Loucy (cell line): ENCODE results near the gene FGGY.

ENCODE experiments used
- H2AFZ ChIP-seq: fragments of 200-600 bp; sonication (generic); 2 replicates; pipeline ENCODE4 v1.6.0; 2016; ENCODE audit warnings: antibody characterized with exemption, mild to moderate bottlenecking, low read length, moderate library complexity
- H3F3A ChIP-seq: fragments of 200-600 bp; 2 replicates; pipeline ENCODE4 v1.6.0; 2016; ENCODE audit warnings: antibody characterized with exemption, low read depth, mild to moderate bottlenecking
- H3K27me3 ChIP-seq: fragments of 200-600 bp; sonication (generic); 2 replicates; pipeline ENCODE4 v1.6.1; 2014; ENCODE audit warnings: low read length, mild to moderate bottlenecking; ENCODE audit not compliant: insufficient read depth, poor library complexity, severe bottlenecking
- H3K36me3 ChIP-seq: fragments of 200-600 bp; sonication (generic); 2 replicates; pipeline ENCODE4 v1.6.1; 2016; ENCODE audit warnings: low read length; ENCODE audit not compliant: insufficient read depth
- H3K4me1 ChIP-seq: fragments of 200-600 bp; sonication (generic); 2 replicates; pipeline ENCODE4 v1.5.1; 2014; ENCODE audit warnings: low read length, mild to moderate bottlenecking; ENCODE audit not compliant: insufficient read depth, poor library complexity, severe bottlenecking
- H3K4me2 ChIP-seq: fragments of 200-600 bp; sonication (generic); 2 replicates; pipeline ENCODE4 v1.6.0; 2014; ENCODE audit warnings: antibody characterized with exemption, low read length, low read depth, mild to moderate bottlenecking; ENCODE audit not compliant: poor library complexity, severe bottlenecking
- H3K4me3 ChIP-seq: fragments of 200-600 bp; sonication (generic); 2 replicates; pipeline ENCODE4 v1.5.1; 2014; ENCODE audit warnings: low read length, mild to moderate bottlenecking, mixed read lengths; ENCODE audit not compliant: poor library complexity, severe bottlenecking
- H3K79me2 ChIP-seq: fragments of 200-600 bp; sonication (generic); 2 replicates; pipeline ENCODE4 v1.6.1; 2014; ENCODE audit warnings: low read length; ENCODE audit not compliant: insufficient read depth
- H3K9ac ChIP-seq: fragments of 200-600 bp; sonication (generic); 2 replicates; pipeline ENCODE4 v1.6.0; 2014; ENCODE audit warnings: mild to moderate bottlenecking, low read depth, low read length, moderate library complexity; ENCODE audit not compliant: poor library complexity, severe bottlenecking
- H3K9me2 ChIP-seq: fragments of 200-600 bp; sonication (generic); replicated peaks from 2 replicates; pipeline ENCODE4 v1.6.1; 2016; ENCODE audit warnings: low read depth, low read length, mixed read lengths
- H3K9me3 ChIP-seq: fragments of 200-600 bp; sonication (generic); 2 replicates; pipeline ENCODE4 v1.6.1; 2014; ENCODE audit warnings: mild to moderate bottlenecking, antibody characterized with exemption, low read length, low read depth; ENCODE audit not compliant: insufficient read depth
- H4K20me1 ChIP-seq: fragments of 200-600 bp; sonication (generic); 2 replicates; pipeline ENCODE4 v1.6.0; 2014; ENCODE audit warnings: antibody characterized with exemption, low read length, mild to moderate bottlenecking; ENCODE audit not compliant: insufficient read depth, poor library complexity, severe bottlenecking
- CTCF ChIP-seq: fragments of 200-600 bp; sonication (generic); conservative IDR thresholded peaks from 2 replicates; pipeline ENCODE4 v1.5.1; 2014; ENCODE audit warnings: mild to moderate bottlenecking, antibody characterized with exemption, low read length
- EZH2phosphoT487 ChIP-seq: fragments of 200-600 bp; IDR thresholded peaks from 2 replicates; pipeline ENCODE4 v1.6.1; 2018; ENCODE audit warnings: antibody characterized with exemption, mild to moderate bottlenecking, moderate library complexity, borderline replicate concordance

Gene FGGY

GRCh38 chr1:59640851-59641250, 344.0 kb downstream of the FGGY start:
- Histone ChIP-seq H3K9ac (no peak overlapping the region), H3K4me1 (peaks cover 15% of the 10 kb centered on the region), H3K9me2 (no peaks in the 10 kb centered on the region), H3K27me3 (no peaks in the 10 kb centered on the region), H3F3A (no peaks in the 10 kb centered on the region), H3K4me2 (no peak overlapping the region), H3K36me3 (no peaks in the 10 kb centered on the region), H3K9me3 (no peaks in the 10 kb centered on the region), H3K79me2 (no peaks in the 10 kb centered on the region), H2AFZ (no peak overlapping the region), H4K20me1 (no peaks in the 10 kb centered on the region), H3K4me3 (no peak overlapping the region)
- TF ChIP-seq EZH2phosphoT487: no peak
- TF ChIP-seq CTCF: no peak

- H3K4me3 ChIP-seq: no peak overlapping the region
- H3K9me2 ChIP-seq: no peaks in the 10 kb centered on the region
- no peak overlapping the region for H3K4me2 ChIP-seq
- no peaks in the 10 kb centered on the region for H3K79me2 ChIP-seq
- H2AFZ ChIP-seq: no peak overlapping the region
- H3K4me1 ChIP-seq: peaks cover 15% of the 10 kb centered on the region
- TF ChIP-seq EZH2phosphoT487: no peak
- TF ChIP-seq CTCF: no peak
- H3K9ac ChIP-seq: no peak overlapping the region
- no peaks in the 10 kb centered on the region for H3F3A ChIP-seq
- H4K20me1 ChIP-seq: no peaks in the 10 kb centered on the region
- no peaks in the 10 kb centered on the region for H3K36me3 ChIP-seq
- H3K27me3 ChIP-seq: no peaks in the 10 kb centered on the region
- no peaks in the 10 kb centered on the region for H3K9me3 ChIP-seq
Measured at GRCh38 chr1:59641836-59642235, 344.9 kb downstream of the FGGY start.

GRCh38 chr1:59643526-59643925, 346.6 kb downstream of the FGGY start:
- H3F3A ChIP-seq: no peaks in the 10 kb centered on the region
- no peak overlapping the region for H3K4me3 ChIP-seq
- no peaks in the 10 kb centered on the region for H3K9me2 ChIP-seq
- TF ChIP-seq EZH2phosphoT487 (no peak), CTCF (no peak)
- H3K36me3 ChIP-seq: no peaks in the 10 kb centered on the region
- peaks cover 9% of the 10 kb centered on the region for H3K4me1 ChIP-seq
- no peak overlapping the region for H3K4me2 ChIP-seq
- no peak overlapping the region for H3K9ac ChIP-seq
- H4K20me1 ChIP-seq: no peaks in the 10 kb centered on the region
- H3K27me3 ChIP-seq: no peaks in the 10 kb centered on the region
- H2AFZ ChIP-seq: no peak overlapping the region
- H3K9me3 ChIP-seq: no peaks in the 10 kb centered on the region
- no peaks in the 10 kb centered on the region for H3K79me2 ChIP-seq
